GM18868 (cell line): ENCODE measurements around the gene ADGRD1.

Experiments
- ATAC-seq: cut with Tn5 transposase; IDR thresholded peaks from one replicate; pipeline ENCODE4 v1.9.1; 2021; ENCODE audit warnings: mild to moderate bottlenecking, moderate library complexity; ENCODE audit not compliant: unreplicated experiment

Gene ADGRD1

DNA sequence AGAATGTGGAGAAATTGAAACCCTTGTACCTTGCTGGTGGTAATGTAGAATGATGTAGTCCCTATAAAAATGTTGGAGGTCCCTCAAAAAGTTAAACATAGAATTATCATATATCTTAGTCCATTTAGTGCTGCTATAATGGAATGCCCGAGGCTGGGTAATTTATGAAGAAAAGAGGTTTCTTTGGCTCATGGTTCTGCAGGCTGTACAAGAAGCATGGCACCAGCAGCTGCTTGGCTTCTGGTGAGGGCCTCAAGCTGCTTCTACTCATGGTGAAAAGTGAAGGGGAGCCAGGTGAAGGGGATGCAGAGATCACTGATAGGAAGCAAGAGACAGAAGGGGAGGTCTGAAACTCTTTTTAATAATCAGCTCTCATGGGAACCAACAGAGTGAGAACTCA lies 233.9 kb downstream of the ADGRD1 start:
- no peak for ATAC-seq

DNA sequence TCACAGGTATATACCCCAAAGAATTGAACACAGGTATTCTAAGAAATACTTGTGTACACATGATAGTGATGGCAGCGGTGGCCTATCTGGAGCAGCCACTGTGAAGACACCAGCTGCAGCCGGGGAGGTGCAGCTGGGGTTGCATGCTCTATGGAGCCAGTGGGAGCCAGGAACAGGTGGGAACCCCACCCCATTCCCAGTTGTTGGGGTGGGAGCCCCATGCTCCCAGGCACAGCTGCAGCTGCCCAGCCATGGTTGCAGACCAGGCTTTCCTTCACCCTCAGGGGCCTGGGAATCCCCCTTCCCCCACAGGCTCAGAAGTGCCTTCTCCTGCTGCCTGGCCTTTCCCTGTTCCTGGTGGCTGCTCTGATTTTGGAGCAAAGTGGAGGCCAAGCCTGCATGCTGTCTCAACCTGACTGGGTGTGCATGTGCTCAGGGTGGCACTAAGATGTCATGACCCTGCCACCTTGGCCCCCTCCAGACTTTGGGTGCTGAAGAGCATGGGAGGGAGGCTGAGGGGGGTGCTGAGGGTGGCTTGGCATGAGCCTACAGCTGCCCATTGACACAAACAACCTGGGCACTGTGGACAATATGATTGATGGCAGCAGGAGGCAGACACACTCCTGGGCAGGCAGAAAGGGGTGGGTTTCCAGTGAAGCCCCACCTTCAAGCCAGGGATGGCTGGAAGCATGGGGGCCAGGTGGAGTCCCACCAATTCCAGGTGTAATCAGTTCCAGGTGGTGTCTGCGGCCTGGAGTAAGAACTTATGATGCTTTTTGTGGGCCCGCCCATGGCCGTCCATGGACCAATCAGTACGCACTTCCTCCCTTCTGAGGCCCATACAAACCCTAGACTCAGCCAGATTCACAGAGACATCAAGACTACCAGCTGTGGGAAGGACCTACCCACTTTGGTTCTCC lies 234.7 kb downstream of the ADGRD1 start:
- ATAC-seq: no peak

DNA sequence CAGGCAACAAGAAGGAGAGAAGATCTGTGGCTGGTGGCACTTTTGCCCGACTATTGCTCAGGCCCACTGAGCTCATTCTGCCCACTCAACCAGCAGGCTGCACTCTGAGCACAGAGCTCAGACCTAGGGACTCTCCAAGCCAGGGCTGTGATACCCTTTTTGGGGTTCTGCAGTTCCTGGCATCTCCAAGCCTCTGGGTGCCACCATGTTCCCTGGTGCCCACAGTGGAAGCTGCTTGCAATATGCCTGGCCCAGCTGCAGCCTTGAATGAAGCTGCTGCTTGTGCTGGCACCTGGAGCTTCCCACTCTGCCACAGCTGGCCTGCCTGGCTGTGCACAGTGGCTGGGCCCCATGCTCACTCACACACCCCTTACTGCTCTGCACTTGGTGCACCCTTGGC lies 236.1 kb downstream of the ADGRD1 start:
- no peak for ATAC-seq

DNA sequence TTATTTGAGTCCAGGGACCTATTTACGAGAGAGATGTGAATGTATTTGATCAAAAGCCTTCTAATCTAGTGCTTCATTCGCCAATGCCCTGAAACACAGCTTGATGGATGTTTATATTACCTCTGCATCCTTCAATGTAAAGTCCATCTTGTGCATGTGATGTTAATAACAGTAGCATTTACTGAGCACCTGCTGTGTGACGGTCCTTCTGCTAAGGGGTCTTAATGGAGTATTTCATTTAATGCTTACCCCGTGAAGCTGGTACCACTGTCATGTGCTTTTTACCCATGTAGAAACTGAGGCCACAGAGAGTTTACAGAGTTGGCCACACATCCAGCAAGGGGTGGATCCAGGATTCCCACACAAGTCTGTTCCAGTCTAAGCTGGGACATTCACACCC lies 237.3 kb downstream of the ADGRD1 start:
- no peak for ATAC-seq
